Esophagus squamous epithelium (tissue), 4 donors: ENCODE measurements around the gene SH3BP5.

ENCODE experiments used
- POLR2A ChIP-seq, 4 donors: fragments of 450-650 bp; IDR thresholded peaks; one replicate each; pipeline ENCODE4 v1.6.1; 2017; ENCODE audit warnings: antibody characterized with exemption in 4 of 4, mild to moderate bottlenecking in 4 of 4, moderate library complexity in 3 of 4
- TF ChIP-seq, protein P1 (sequence below), 6 experiments: fragments of 450-650 bp in 4 of 6; fragments of 200-600 bp in 2 of 6; sonication (generic) in 2 of 6; IDR thresholded peaks; one replicate each; pipeline ENCODE4 v1.5.1; 2016 to 2019; ENCODE audit warnings: antibody characterized with exemption in 6 of 6, mild to moderate bottlenecking in 4 of 6, moderate library complexity in 4 of 6

DNA sequence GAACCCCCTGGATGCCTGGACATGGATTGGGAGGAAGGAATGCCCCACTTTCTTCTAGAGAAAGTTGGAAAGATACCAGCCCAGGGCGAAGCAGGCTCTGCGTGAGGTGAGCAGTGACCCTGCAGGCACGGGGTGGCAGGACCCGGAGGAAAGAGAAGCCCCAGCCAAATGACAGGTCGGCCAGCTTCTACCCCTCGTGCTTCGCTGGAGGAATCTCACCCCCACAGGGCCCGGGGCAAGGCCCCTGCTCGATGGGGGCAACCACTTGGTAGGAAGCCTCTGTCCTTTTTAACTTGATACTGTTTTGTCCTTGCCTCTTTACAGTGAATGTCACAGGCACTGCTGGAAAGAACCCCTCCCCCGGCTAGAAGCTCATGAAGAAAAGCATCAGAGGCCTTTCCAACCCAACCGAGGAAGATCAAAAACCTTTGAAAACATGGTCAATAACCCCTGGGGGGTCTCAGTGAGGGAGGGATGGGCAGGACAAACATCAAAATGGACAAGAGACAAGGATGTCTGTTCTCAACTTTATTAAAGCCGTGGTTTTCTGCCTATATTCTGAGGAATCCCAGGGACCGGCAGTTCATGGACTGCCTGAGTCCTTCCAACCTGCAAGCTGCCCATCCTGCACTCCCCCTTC, 54.4 kb downstream of the SH3BP5 start:
- TF ChIP-seq, protein P1, sequence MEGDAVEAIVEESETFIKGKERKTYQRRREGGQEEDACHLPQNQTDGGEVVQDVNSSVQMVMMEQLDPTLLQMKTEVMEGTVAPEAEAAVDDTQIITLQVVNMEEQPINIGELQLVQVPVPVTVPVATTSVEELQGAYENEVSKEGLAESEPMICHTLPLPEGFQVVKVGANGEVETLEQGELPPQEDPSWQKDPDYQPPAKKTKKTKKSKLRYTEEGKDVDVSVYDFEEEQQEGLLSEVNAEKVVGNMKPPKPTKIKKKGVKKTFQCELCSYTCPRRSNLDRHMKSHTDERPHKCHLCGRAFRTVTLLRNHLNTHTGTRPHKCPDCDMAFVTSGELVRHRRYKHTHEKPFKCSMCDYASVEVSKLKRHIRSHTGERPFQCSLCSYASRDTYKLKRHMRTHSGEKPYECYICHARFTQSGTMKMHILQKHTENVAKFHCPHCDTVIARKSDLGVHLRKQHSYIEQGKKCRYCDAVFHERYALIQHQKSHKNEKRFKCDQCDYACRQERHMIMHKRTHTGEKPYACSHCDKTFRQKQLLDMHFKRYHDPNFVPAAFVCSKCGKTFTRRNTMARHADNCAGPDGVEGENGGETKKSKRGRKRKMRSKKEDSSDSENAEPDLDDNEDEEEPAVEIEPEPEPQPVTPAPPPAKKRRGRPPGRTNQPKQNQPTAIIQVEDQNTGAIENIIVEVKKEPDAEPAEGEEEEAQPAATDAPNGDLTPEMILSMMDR (IDR thresholded peaks at IDR 0.05) = no peak
- TF ChIP-seq POLR2A (IDR thresholded peaks at IDR 0.05) = no peak
